BLaER1 treated with 17β-estradiol and CSF1 and Interleukin-3, amounts not matched to agents 10 nM and 100 nM (cell line): ENCODE data around the gene PYY.
A peak's percentile ranks its signal among the peaks of the same experiment; 100 is the strongest.

ENCODE experiments used
- H3K27ac ChIP-seq, 11 experiments: shearing (Covaris generic); formaldehyde crosslinking; 2 replicates each; pipeline ENCODE4 v1.8.1; 2022
- H3K27me3 ChIP-seq, 11 experiments: shearing (Covaris generic); formaldehyde crosslinking; 2 replicates each; pipeline ENCODE4 v1.8.1; 2022
- H3K36me3 ChIP-seq, 11 experiments: shearing (Covaris generic); formaldehyde crosslinking; 2 replicates each; pipeline ENCODE4 v1.8.1; 2022
- H3K4me1 ChIP-seq, 10 experiments: shearing (Covaris generic); formaldehyde crosslinking; 2 replicates each; pipeline ENCODE4 v1.8.1; 2022
- H3K4me2 ChIP-seq, 11 experiments: shearing (Covaris generic); formaldehyde crosslinking; 2 replicates each; pipeline ENCODE4 v1.8.1; 2022
- H3K4me3 ChIP-seq, 10 experiments: shearing (Covaris generic); formaldehyde crosslinking; 2 replicates each; pipeline ENCODE4 v1.8.1; 2022
- H3K9ac ChIP-seq, 11 experiments: shearing (Covaris generic); formaldehyde crosslinking; 2 replicates each; pipeline ENCODE4 v1.8.1; 2022
- H3K9me3 ChIP-seq, 11 experiments: shearing (Covaris generic); formaldehyde crosslinking; replicated peaks in 1 of 11; 2 replicates each; pipeline ENCODE4 v1.8.1; 2022
- H4K20me1 ChIP-seq, 11 experiments: shearing (Covaris generic); formaldehyde crosslinking; 2 replicates each; pipeline ENCODE4 v1.8.1; 2022
- Cebpa-rat ChIP-seq, 11 experiments: shearing (Covaris generic); IDR thresholded peaks; 2 replicates each; pipeline ENCODE4 v1.8.1; 2022

PYY gene

DNA sequence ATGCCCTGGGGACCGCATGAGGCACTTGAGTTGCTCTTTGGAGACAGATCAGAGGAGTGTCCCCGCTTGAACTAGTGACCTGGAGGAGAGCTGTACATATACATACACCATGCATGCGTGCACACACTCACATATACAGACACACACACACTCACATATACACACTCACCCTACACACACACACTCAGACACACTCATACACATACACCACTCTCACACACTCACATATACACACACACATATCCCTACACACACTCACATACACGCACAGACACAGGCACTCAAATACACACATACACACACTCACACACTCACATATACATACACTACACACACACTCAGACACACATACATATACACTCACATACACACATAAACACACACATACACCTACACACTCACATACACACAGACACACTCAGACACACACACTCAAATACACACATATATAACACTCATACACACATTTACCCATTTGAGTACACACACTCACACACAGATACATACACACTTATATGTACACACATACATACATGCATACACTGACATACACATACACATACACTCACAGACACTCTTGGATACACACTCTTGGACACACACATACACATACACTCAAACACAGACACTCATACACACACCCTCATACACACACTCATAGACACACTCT, 41.0 kb downstream of the PYY start:
- no peak for TF ChIP-seq Cebpa-rat (IDR thresholded peaks at IDR 0.05)
- Histone ChIP-seq H3K9me3 (no peaks in the 10 kb centered on the region), H3K4me3 (no peak overlapping the region), H3K4me1 (peaks cover 13 to 67% (median 44%) of the 10 kb centered on the region in 10 experiments; a peak in 19 of 20 replicates), H3K4me2 (peak overlapping the region in 8 of 11 experiments; percentile 3 to 57 (median 44); a peak in 11 of 22 replicates), H3K27ac (no peak overlapping the region), H3K27me3 (peaks cover 0 to 12% (median 8%) of the 10 kb centered on the region in 11 experiments; a peak in 12 of 22 replicates), H3K9ac (no peak overlapping the region), H4K20me1 (peaks cover 0 to 10% (median 0%) of the 10 kb centered on the region in 11 experiments; a peak in 2 of 22 replicates), H3K36me3 (no peaks in the 10 kb centered on the region)

DNA sequence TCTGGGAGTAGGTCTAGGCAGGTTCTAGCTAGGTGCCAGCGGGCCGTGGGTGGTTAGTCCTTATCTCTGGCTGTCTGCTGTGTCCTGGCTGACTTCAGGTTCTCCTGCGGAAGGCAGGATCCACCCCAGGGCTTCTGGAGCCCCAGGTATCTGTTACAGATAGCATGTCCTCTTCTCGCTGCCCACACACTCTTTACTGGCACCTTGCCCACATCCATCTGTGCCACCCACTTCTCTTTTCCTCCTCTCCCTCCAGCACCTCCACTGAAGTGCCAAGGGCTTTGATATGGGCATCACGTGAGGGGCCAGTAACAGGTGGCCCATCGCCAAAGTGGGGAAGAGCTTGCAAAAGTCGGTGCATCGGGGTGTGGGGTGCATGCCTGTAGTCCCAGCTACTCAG, 41.8 kb downstream of the PYY start:
- H3K27me3 ChIP-seq: peaks cover 5 to 20% (median 17%) of the 10 kb centered on the region in 11 experiments
- H3K27ac ChIP-seq: no peak overlapping the region
- H3K36me3 ChIP-seq: no peaks in the 10 kb centered on the region
- peaks cover 17 to 63% (median 42%) of the 10 kb centered on the region in 10 experiments; a peak in 19 of 20 replicates for H3K4me1 ChIP-seq
- no peak overlapping the region for H3K4me3 ChIP-seq
- no peaks in the 10 kb centered on the region for H3K9me3 ChIP-seq
- H4K20me1 ChIP-seq: peaks cover 0 to 10% (median 0%) of the 10 kb centered on the region in 11 experiments; a peak in 2 of 22 replicates
- no peak overlapping the region for H3K9ac ChIP-seq
- TF ChIP-seq Cebpa-rat (IDR thresholded peaks at IDR 0.05): no peak
- peak overlapping the region in 8 of 11 experiments; percentile 3 to 57 (median 44); a peak in 12 of 22 replicates for H3K4me2 ChIP-seq

DNA sequence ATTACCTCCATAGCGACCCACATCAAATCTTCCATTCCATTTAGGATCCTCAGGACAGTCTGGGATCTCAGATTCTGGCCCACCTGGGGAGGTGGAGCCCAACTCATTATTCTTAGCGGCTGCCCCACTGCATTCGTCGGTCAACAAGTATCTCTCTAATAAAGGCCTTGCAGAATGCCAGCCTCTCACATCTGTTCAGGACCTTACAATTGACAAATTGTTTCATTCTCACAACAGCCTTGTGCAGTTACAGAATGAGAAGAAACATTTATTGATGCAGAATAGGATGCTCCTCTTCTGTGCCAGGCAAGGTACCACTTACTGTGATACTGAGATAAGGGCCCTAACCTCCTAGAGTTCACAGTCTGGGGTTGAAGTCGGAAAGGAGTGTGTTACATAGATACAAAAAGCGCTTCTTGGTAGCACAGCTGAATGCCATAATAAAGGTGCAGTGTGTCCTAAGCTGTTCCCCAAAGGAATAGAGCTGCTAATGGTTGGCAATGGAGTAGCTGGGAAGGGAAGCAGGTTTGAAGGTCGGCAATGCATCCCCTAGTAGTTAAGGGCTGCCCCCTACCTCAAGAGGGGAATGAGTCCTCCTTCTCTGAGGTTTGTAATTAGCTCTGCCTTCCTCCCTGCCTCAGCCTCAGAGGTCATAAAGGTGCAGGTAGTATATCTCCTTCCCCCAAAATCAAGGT, 44.1 kb downstream of the PYY start:
- no peak overlapping the region for H3K27ac ChIP-seq
- H4K20me1 ChIP-seq: peaks cover 0 to 27% (median 10%) of the 10 kb centered on the region in 11 experiments; a peak in 11 of 22 replicates
- no peak overlapping the region for H3K4me2 ChIP-seq
- H3K9me3 ChIP-seq: no peaks in the 10 kb centered on the region
- peaks cover 27 to 42% (median 39%) of the 10 kb centered on the region in 11 experiments for H3K27me3 ChIP-seq
- H3K4me3 ChIP-seq: no peak overlapping the region
- no peak for TF ChIP-seq Cebpa-rat (IDR thresholded peaks at IDR 0.05)
- peaks cover 26 to 57% (median 44%) of the 10 kb centered on the region in 10 experiments; a peak in 18 of 20 replicates for H3K4me1 ChIP-seq
- H3K36me3 ChIP-seq: no peaks in the 10 kb centered on the region
- H3K9ac ChIP-seq: no peak overlapping the region

DNA sequence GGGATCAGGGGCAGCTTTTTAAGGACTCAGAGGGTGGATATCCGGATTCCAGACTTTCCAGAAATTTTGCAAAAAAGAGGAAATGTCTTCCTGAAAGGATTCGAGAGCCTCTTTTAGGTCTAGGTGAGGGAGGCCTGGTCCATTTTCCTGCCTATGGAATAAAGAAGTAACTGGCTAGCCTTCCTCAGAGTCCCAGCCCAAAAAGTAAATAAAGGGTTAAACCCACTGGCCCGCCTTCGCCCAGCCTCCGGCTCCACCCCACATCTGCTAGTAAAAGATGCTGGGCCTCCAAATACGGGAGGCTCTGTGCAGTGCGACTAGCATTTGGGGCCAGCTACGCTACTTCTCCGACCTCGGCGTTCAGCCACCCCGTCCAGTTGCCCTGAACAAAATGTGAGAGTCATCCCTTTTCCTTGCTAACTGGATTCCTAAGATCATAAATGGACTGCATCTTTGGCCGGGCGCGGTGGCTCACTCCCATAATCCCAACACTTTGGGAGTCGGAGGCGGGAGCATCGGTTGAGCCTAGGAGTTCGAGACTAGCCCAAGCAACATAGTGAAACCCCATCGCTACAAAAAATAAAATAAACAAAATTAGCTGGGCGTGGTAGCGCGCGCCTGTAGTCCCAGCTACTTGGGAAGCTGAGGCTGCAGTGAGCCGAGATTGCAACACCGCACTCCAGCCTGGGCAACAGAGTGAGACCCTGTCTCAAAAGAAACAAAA, 45.6 kb downstream of the PYY start:
- no peaks in the 10 kb centered on the region for H3K9me3 ChIP-seq
- no peak for TF ChIP-seq Cebpa-rat (IDR thresholded peaks at IDR 0.05)
- H4K20me1 ChIP-seq: peaks cover 0 to 27% (median 10%) of the 10 kb centered on the region in 11 experiments; a peak in 12 of 22 replicates
- H3K9ac ChIP-seq: peak overlapping the region in 8 of 11 experiments; percentile 49 to 74 (median 64); a peak in 11 of 22 replicates
- peak overlapping the region; percentile 50 to 73 (median 65); a peak in 18 of 20 replicates for H3K4me3 ChIP-seq
- H3K4me1 ChIP-seq: peaks cover 26 to 47% (median 40%) of the 10 kb centered on the region in 10 experiments; a peak in 18 of 20 replicates
- H3K27ac ChIP-seq: no peak overlapping the region
- H3K27me3 ChIP-seq: peaks cover 38 to 57% (median 54%) of the 10 kb centered on the region in 11 experiments
- H3K4me2 ChIP-seq: peak overlapping the region; percentile 86 to 100 (median 99)
- no peaks in the 10 kb centered on the region for H3K36me3 ChIP-seq

DNA sequence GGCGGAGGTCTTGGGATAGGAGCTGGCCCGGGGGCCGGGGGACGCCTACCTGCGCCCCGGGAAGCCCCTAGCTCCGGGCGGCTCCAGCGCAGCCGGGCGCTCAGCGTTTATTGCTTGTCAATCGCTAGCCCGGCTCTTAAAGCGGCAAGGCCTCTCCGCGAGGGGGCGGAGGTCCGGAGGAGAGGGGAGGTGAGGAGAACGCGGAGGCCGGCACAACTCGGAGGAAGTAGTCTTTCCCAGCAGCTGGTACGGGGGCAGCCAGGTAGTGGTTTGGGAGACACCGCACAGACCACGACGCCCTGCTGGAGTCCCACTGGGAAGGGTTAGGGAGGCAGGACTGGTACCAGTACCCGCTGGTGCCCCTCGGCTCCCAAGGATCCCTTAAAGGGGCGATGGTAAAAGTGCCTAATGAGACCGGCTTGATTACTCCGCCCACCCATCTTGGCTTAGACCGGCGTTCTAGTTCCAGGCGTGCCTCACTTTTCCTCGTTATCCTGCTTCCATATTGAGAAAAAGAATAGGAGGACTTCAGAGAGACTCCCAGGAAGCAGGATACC, 46.2 kb downstream of the PYY start, which contains the start of gene MPP2:
MPP2 (minus strand) TSS at position 112 of the 557 bp plus-strand sequence. CDS start 3,076 bp downstream, outside the sequence.
- peaks cover 26 to 42% (median 34%) of the 10 kb centered on the region in 10 experiments; a peak in 18 of 20 replicates for H3K4me1 ChIP-seq
- H3K4me3 ChIP-seq: peak within 1 kb of the TSS; percentile 50 to 73 (median 65)
- peaks cover 0 to 27% (median 10%) of the 10 kb centered on the region in 11 experiments; a peak in 12 of 22 replicates for H4K20me1 ChIP-seq
- TF ChIP-seq Cebpa-rat (IDR thresholded peaks at IDR 0.05): no peak
- no peaks in the 10 kb centered on the region for H3K36me3 ChIP-seq
- peak within 1 kb of the TSS; percentile 86 to 100 (median 99) for H3K4me2 ChIP-seq
- H3K27ac ChIP-seq: peak within 1 kb of the TSS in 1 of 11 experiments; percentile 32; a peak in 1 of 22 replicates
- no peaks in the 10 kb centered on the region for H3K9me3 ChIP-seq
- H3K27me3 ChIP-seq: peaks cover 38 to 64% (median 56%) of the 10 kb centered on the region in 11 experiments
- H3K9ac ChIP-seq: peak within 1 kb of the TSS; percentile 32 to 74 (median 64); a peak in 20 of 22 replicates

DNA sequence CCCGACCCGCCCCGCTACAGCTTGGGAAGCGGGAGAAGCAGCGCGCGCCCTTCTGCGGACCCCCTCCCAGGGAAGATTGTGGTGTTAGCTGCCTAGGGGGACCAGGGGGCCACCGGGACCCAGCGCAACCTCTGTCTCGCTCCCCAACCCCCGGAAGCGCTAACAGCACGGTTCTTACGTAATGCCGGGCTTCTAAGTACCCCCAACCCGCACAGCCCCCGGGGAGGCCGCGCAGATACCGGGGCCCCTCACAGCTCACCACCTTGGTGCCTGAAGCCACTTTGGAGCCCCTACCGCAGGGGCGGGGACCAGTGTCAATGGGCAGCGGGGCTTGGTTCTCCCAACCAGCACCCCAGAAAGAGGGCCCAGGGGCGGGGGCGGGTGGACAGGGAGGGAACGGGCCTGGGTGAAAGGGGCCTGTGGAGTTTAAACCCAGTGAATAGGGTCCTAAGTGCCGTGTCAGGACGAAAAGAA, 46.8 kb downstream of the PYY start:
- peak overlapping the region; percentile 32 to 74 (median 64); a peak in 20 of 22 replicates for H3K9ac ChIP-seq

DNA sequence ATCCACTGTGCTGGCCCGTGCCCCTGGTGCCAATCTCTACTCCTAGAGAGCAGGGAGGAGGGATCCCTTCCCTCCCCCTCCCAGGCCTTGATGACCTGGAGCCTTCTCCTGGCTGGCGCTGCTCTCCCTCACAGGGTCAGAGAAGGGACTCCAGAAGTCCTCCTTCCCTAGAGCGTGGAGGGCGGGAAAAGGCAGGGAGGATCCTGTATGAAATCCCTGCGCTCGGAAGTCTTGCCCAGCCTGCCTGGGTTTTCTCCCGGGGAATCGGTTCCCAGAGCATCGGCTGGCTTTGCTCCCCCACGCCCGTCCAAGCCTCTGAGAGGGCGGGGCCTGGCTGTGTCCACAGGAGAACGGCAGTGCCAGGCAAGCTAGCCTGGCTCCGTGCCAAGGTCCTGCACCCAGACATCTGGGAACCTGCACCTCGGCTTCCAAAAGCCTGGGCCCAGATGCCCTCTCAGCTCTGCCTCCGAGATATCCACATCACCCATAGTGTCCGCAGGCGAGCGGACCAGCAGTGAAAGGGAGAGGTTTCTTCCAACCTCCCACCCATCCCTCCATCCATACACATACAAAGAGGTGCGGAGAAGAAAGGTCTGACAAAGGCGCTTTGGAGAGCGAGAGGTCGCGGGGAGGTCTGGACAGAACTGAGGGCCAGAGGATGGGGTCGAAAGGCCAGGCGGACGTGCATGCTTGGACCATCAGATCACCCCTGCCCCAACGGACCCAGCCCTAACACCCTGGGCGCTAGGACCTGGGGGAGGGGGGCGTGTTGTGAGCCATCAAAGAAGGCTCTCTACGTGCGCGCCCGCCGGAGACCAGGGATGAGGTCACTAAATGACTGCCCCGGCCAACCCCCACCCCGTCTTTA, 47.5 kb downstream of the PYY start:
- Histone ChIP-seq H3K36me3 (no peaks in the 10 kb centered on the region), H3K9me3 (no peaks in the 10 kb centered on the region), H3K9ac (peak overlapping the region in 5 of 11 experiments; percentile 56 to 74 (median 64); a peak in 8 of 22 replicates), H3K27me3 (peaks cover 38 to 77% (median 67%) of the 10 kb centered on the region in 11 experiments), H4K20me1 (peaks cover 0 to 24% (median 10%) of the 10 kb centered on the region in 11 experiments; a peak in 12 of 22 replicates), H3K4me1 (peaks cover 25 to 36% (median 30%) of the 10 kb centered on the region in 10 experiments; a peak in 19 of 20 replicates), H3K4me3 (peak overlapping the region; percentile 50 to 73 (median 65)), H3K27ac (no peak overlapping the region), H3K4me2 (peak overlapping the region; percentile 86 to 100 (median 99))
- no peak for TF ChIP-seq Cebpa-rat (IDR thresholded peaks at IDR 0.05)

More for the DNA sequence above, 46.8 kb downstream of the PYY start:
- Histone ChIP-seq H3K27me3 (peaks cover 38 to 69% (median 61%) of the 10 kb centered on the region in 11 experiments), H3K4me2 (peak overlapping the region; percentile 86 to 100 (median 99)), H3K36me3 (no peaks in the 10 kb centered on the region), H3K27ac (no peak overlapping the region), H4K20me1 (peaks cover 0 to 24% (median 10%) of the 10 kb centered on the region in 11 experiments; a peak in 12 of 22 replicates), H3K4me3 (peak overlapping the region; percentile 50 to 73 (median 65)), H3K9me3 (no peaks in the 10 kb centered on the region), H3K4me1 (peaks cover 26 to 37% (median 29%) of the 10 kb centered on the region in 10 experiments; a peak in 18 of 20 replicates)
- no peak for TF ChIP-seq Cebpa-rat (IDR thresholded peaks at IDR 0.05)
